ENCODE results near the gene GPX2. TPM values are rescaled to one million over a fixed set of nuclear protein-coding genes. Genes with fewer than 3 reads are reported as not detected.
A peak's percentile ranks its signal among the peaks of the same experiment; 100 is the strongest.

Gene GPX2
- total and polyA plus RNA-seq, 7 donors, result 1.9 to 1,392 (median 374) TPM; not detected in 3

DNA sequence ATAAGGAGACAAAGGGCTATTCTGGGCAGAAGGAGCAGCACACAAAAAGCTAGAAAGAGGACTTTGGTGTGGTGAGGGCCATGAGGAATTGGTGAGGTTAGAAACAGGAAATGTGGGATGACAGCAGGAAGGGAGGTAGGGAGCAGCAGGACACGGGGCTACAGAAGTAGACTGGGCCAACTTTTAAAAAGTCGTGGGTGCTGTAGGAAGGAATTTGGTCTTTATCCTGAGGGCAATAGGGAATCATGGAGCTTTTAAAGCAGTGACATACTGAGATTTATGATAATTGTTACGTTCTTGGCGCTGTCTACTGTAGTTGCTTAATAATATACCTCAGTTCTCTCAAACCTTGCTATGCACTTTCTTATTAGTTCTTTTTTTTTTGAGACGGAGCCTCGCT, 36.5 kb downstream of the GPX2 start:
- no peaks in the 10 kb centered on the region for H3K36me3 ChIP-seq
- TF ChIP-seq CTCF (IDR thresholded peaks at IDR 0.05), result no peak
- TF ChIP-seq EP300 (IDR thresholded peaks at IDR 0.05), result no peak
- no peak for TF ChIP-seq POLR2A (IDR thresholded peaks at IDR 0.05)
- TF ChIP-seq POLR2AphosphoS5 (IDR thresholded peaks at IDR 0.05), result no peak
- no peaks in the 10 kb centered on the region for H3K27me3 ChIP-seq
- H3K4me1 ChIP-seq, result no peaks in the 10 kb centered on the region
- DNase-seq, result no peak
- H3K4me3 ChIP-seq, result no peak overlapping the region
- no peaks in the 10 kb centered on the region for H3K9me3 ChIP-seq
- 69 to 79% methylated on average over 6 of the region's 6 CpGs for WGBS, 2 donors
- H3K27ac ChIP-seq, result no peak overlapping the region
- intact Hi-C loops (cut with DNase I), result no loop called here

- intact Hi-C loops (cut with DNase I), result no loop called here
Measured at GRCh38 chr14:64899958-64900357, 42.6 kb downstream of the GPX2 start.

DNA sequence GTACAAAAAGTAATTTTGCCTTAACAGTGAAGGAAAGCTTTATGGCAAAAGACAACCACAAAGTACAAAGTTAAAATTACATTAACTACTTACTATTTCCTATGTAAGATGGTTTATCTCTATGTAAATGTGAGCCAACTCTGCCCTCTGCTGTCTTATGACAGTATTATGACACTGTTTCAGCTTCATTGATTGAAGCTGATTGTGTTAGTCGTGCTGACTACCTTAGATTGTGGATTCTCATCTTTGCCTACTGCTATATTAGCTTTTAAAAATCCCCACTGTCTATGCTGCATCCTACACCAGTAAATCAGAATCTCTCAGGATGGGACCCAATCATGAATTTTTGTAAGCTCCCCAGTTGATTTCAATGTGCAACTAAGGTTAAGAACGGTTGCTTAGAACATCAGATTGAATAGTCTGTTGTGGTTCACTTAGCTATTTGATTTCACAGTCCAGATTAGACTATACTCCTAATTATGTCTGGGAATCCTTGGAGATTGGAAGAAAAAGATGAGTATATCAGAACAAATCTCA, 50.6 kb downstream of the GPX2 start:
- H3K27me3 ChIP-seq, result peaks cover 0 to 6% (median 0%) of the 10 kb centered on the region in 3 donors
- no peak for TF ChIP-seq POLR2AphosphoS5 (IDR thresholded peaks at IDR 0.05)
- TF ChIP-seq CTCF (IDR thresholded peaks at IDR 0.05), result peak in 2 of 4 experiments; percentile 13 to 26
- TF ChIP-seq POLR2A (IDR thresholded peaks at IDR 0.05), result no peak
- TF ChIP-seq EP300 (IDR thresholded peaks at IDR 0.05), result no peak
- no peak for DNase-seq
- no peaks in the 10 kb centered on the region for H3K9me3 ChIP-seq
- no peak overlapping the region for H3K4me3 ChIP-seq
- intact Hi-C loops (cut with DNase I), result loop anchor here (5.0 kb wide), 1 partner anchor 70 kb away; no protein-coding TSS in a partner anchor
- H3K4me1 ChIP-seq, result no peaks in the 10 kb centered on the region
- WGBS, 2 donors, result 49% methylated on average over 2 of the region's 2 CpGs
- no peak overlapping the region for H3K27ac ChIP-seq
- H3K36me3 ChIP-seq, result no peaks in the 10 kb centered on the region

More at GRCh38 chr14:64899958-64900357, 42.6 kb downstream of the GPX2 start:
- 65 to 82% methylated on average over 1 of the region's 1 CpG for WGBS, 2 donors
- no peak for TF ChIP-seq CTCF (IDR thresholded peaks at IDR 0.05)
- TF ChIP-seq POLR2A (IDR thresholded peaks at IDR 0.05), result no peak
- TF ChIP-seq EP300 (IDR thresholded peaks at IDR 0.05), result no peak
- TF ChIP-seq POLR2AphosphoS5 (IDR thresholded peaks at IDR 0.05), result no peak
- Histone ChIP-seq H3K27ac (no peak overlapping the region), H3K36me3 (no peaks in the 10 kb centered on the region), H3K4me3 (no peak overlapping the region), H3K9me3 (no peaks in the 10 kb centered on the region), H3K27me3 (no peaks in the 10 kb centered on the region), H3K4me1 (no peaks in the 10 kb centered on the region)
- no peak for DNase-seq

- Histone ChIP-seq H3K4me1 (no peaks in the 10 kb centered on the region), H3K27ac (no peak overlapping the region), H3K9me3 (no peaks in the 10 kb centered on the region), H3K27me3 (peaks cover 0 to 6% (median 0%) of the 10 kb centered on the region in 3 donors), H3K36me3 (no peaks in the 10 kb centered on the region), H3K4me3 (no peak overlapping the region)
- no peak for DNase-seq
- intact Hi-C loops (cut with DNase I), result loop anchor here (5.0 kb wide), 1 partner anchor 69 kb away; no protein-coding TSS in a partner anchor
- TF ChIP-seq POLR2AphosphoS5 (IDR thresholded peaks at IDR 0.05), result no peak
- TF ChIP-seq CTCF (IDR thresholded peaks at IDR 0.05), result no peak
- no peak for TF ChIP-seq POLR2A (IDR thresholded peaks at IDR 0.05)
- no peak for TF ChIP-seq EP300 (IDR thresholded peaks at IDR 0.05)
- WGBS, 2 donors, result 78 to 92% methylated on average over 4 of the region's 4 CpGs
Measured at GRCh38 chr14:64891173-64891838, 51.2 kb downstream of the GPX2 start.
